Mesothelial cell of epicardium (in vitro differentiated cells): Measurements from ENCODE around the gene CDH12. TPM values are rescaled to one million over a fixed set of nuclear protein-coding genes. Genes with fewer than 3 reads are reported as not detected.

ENCODE experiments used
- DNase-seq, 2 experiments: peaks; one replicate each; pipeline ENCODE4 v3.0.0; 2021; ENCODE audit warnings: low spot score in 2 of 2; ENCODE audit not compliant: unreplicated experiment in 2 of 2
- H3K27ac Mint-ChIP-seq: 2 replicates; pipeline ENCODE4 v1.8.0; 2021; ENCODE audit warnings: mixed read lengths
- H3K27me3 Mint-ChIP-seq: 2 replicates; pipeline ENCODE4 v1.8.0; 2021; ENCODE audit warnings: low read depth, mixed read lengths
- H3K36me3 Mint-ChIP-seq: 2 replicates; pipeline ENCODE4 v1.8.0; 2021; ENCODE audit warnings: mixed read lengths
- H3K4me1 Mint-ChIP-seq: 2 replicates; pipeline ENCODE4 v1.8.0; 2021; ENCODE audit warnings: mixed read lengths
- H3K4me3 Mint-ChIP-seq: 2 replicates; pipeline ENCODE4 v1.8.0; 2021; ENCODE audit warnings: mild to moderate bottlenecking, moderate library complexity, mixed read lengths
- H3K9me3 Mint-ChIP-seq: 2 replicates; pipeline ENCODE4 v1.8.0; 2021; ENCODE audit warnings: mixed read lengths
- total RNA-seq: library from RNA; stranded (reverse); gene quantifications from 3 replicates; pipeline ENCODE4 v1.2.1, GENCODE V29; 2021
- TF ChIP-seq, protein P1 (sequence below): fragments of 200-600 bp; sonication (generic); IDR thresholded peaks from one replicate; pipeline ENCODE4 v1.5.0; 2021; ENCODE audit warnings: antibody characterized with exemption; ENCODE audit not compliant: unreplicated experiment

Gene CDH12
- total RNA-seq, 1 donor from 2014 or later, result 1.6 TPM

DNA sequence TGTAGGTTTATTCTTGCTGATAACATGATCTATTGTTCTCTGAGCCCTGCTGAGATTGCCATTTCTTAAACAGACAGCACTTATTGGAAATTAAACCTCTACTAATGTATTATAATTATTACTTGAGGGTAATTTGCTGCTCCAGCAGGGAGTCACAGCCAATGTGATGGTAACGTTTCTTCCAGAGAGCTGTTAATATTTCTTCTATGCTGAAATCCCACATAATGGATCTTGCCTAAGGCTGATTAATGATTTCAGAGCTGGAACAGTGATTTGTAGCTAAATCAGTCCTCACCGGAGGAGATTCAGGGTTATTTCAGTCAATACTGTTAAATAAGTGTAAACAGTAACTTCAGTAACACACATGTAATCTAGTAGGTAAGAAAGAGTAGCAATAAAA lies 170.1 kb downstream of the CDH12 start:
- TF ChIP-seq, protein P1, sequence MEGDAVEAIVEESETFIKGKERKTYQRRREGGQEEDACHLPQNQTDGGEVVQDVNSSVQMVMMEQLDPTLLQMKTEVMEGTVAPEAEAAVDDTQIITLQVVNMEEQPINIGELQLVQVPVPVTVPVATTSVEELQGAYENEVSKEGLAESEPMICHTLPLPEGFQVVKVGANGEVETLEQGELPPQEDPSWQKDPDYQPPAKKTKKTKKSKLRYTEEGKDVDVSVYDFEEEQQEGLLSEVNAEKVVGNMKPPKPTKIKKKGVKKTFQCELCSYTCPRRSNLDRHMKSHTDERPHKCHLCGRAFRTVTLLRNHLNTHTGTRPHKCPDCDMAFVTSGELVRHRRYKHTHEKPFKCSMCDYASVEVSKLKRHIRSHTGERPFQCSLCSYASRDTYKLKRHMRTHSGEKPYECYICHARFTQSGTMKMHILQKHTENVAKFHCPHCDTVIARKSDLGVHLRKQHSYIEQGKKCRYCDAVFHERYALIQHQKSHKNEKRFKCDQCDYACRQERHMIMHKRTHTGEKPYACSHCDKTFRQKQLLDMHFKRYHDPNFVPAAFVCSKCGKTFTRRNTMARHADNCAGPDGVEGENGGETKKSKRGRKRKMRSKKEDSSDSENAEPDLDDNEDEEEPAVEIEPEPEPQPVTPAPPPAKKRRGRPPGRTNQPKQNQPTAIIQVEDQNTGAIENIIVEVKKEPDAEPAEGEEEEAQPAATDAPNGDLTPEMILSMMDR, result no peak
- peaks cover 47% of the 10 kb centered on the region for H3K27me3 Mint-ChIP-seq

DNA sequence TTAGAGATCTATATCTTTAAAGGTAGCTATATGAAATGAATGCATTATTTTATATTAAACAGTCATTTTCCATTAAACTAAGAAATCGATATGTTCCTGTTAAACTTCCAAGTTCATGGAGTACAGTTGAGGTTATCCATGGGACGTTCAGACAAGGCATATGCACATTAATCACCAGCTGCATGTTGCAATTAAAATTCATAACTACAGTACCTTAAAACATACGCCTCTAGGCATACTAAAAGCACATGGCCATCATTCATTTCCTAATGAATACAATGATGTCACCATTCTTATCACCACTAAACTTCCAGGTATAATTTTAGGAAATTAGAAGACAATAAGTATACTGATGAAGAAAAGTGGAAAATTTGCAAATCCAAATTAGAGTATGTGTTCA lies 174.3 kb downstream of the CDH12 start:
- Mint-ChIP-seq H3K27ac (no peak overlapping the region), H3K4me3 (no peak overlapping the region), H3K36me3 (no peaks in the 10 kb centered on the region), H3K9me3 (peaks cover 21% of the 10 kb centered on the region), H3K4me1 (peaks cover 17% of the 10 kb centered on the region), H3K27me3 (peaks cover 19% of the 10 kb centered on the region)
- TF ChIP-seq, protein P1, result no peak
- no peak for DNase-seq

More for the DNA sequence above, 170.1 kb downstream of the CDH12 start:
- Mint-ChIP-seq H3K36me3 (no peaks in the 10 kb centered on the region), H3K4me3 (no peak overlapping the region), H3K9me3 (no peaks in the 10 kb centered on the region), H3K4me1 (peaks cover 17% of the 10 kb centered on the region), H3K27ac (no peak overlapping the region)
- no peak for DNase-seq

DNA sequence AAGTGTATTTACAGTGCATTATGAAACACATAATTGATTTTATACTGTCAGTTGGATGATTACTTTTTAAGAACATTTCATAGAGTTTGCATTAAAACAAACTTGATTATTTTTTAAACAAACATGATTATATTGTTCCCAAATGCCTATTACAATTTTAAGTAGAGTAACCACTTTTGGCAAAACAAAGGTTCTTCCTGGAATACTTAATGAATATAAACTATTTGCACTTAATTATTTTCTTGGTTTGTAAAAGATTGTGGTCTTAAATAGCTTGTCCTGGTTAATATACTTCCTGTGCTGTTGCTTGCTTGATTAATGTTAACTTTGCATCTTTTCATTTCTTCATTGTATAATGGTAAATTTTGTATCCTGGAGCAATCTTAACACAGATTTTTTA lies 180.0 kb downstream of the CDH12 start:
- Mint-ChIP-seq H3K27me3 (peaks cover 3% of the 10 kb centered on the region), H3K36me3 (no peaks in the 10 kb centered on the region), H3K9me3 (peaks cover 21% of the 10 kb centered on the region), H3K4me1 (peaks cover 2% of the 10 kb centered on the region), H3K27ac (no peak overlapping the region), H3K4me3 (no peak overlapping the region)
- DNase-seq, result no peak
- TF ChIP-seq, protein P1, result no peak

DNA sequence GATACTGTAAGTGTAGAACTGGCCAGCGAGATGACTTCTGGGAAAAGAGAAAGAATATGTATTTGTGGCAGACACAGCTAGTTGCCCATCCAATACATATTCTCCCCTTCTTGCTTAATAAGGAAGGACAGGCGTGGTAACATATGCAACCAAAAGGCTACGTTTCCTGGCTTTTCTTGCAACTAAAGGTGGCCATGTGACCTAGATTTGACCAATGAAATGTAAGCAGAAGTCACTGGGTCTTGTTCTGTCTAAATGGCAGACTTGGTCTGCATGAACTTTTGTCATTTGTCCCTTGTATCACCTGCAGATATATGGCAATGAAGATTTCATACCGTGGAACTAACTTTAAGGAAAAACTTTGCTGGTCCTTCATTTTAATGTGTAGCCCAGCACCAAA lies 183.8 kb downstream of the CDH12 start:
- H3K4me1 Mint-ChIP-seq, result peaks cover 7% of the 10 kb centered on the region
- no peaks in the 10 kb centered on the region for H3K36me3 Mint-ChIP-seq
- H3K4me3 Mint-ChIP-seq, result no peak overlapping the region
- peaks cover 4% of the 10 kb centered on the region for H3K27me3 Mint-ChIP-seq
- TF ChIP-seq, protein P1, result no peak
- peaks cover 7% of the 10 kb centered on the region for H3K9me3 Mint-ChIP-seq
- H3K27ac Mint-ChIP-seq, result no peak overlapping the region
- no peak for DNase-seq

DNA sequence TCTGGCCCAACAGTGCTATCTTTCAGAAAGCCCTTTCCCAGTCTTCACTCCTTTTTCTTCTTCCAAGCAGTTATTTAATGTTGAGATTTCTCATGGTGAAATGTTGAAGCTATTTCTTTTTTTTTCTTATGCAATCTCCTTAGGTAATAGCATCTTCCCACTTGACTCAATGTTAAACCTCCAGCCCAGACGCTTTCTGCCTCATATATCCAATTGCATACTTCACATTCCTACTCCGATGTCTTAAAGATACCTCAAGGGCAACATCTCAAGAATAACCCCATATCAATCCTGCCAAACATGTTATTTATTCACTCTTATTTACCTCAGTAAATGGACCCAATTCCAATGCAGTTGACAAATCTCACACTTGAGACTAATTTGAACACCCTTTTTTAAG lies 187.3 kb downstream of the CDH12 start:
- H3K27me3 Mint-ChIP-seq, result peaks cover 14% of the 10 kb centered on the region
- H3K9me3 Mint-ChIP-seq, result peaks cover 3% of the 10 kb centered on the region
- H3K4me1 Mint-ChIP-seq, result peaks cover 13% of the 10 kb centered on the region
- no peak overlapping the region for H3K4me3 Mint-ChIP-seq
- TF ChIP-seq, protein P1, result no peak
- H3K27ac Mint-ChIP-seq, result no peak overlapping the region
- no peak for DNase-seq
- H3K36me3 Mint-ChIP-seq, result no peaks in the 10 kb centered on the region

DNA sequence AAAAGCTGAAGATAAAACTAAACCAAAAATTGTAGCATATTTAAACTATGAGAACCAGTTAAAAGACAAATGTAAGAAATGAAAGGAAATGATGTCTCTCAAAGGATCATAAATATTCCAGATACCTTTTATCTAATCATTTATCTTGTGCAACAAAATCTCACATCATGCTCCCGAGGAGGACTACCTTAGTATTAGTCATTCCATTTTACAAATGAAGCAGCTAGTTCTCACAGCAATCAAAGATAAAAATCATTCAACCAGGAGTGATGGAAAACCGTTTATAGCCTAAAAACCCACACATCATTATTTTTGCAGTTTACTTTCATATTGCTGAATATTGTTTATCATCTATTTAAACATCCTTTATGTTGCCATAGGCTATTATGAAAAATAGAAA lies 190.0 kb downstream of the CDH12 start:
- Mint-ChIP-seq H3K36me3 (no peaks in the 10 kb centered on the region), H3K9me3 (peaks cover 3% of the 10 kb centered on the region), H3K4me1 (peaks cover 20% of the 10 kb centered on the region), H3K4me3 (no peak overlapping the region), H3K27me3 (peaks cover 18% of the 10 kb centered on the region), H3K27ac (no peak overlapping the region)
- TF ChIP-seq, protein P1, result no peak
- DNase-seq, result no peak
